H1 (cell line): ENCODE results near the gene SECTM1. TPM values are rescaled to one million over a fixed set of nuclear protein-coding genes. Genes with fewer than 3 reads are reported as not detected.

Experiments
- CTCF ChIA-PET: fragments of 300-600 bp; sonication (Branson Sonifier 250); formaldehyde crosslinking; loops from one replicate; lab custom pipeline; 2021; ENCODE audit not compliant: partially characterized antibody; lab: Charles Lee
- POLR2A ChIA-PET: fragments of 300-600 bp; sonication (Branson Sonifier 250); formaldehyde crosslinking; loops from one replicate; lab custom pipeline; 2021; ENCODE audit warnings: inconsistent platforms; ENCODE audit not compliant: partially characterized antibody; lab: Charles Lee
- DNase-seq, 2 experiments: peaks; one replicate each; pipeline versions ENCODE4 v3.0.0 to v3.0.0-alpha.2; 2010 to 2022; ENCODE audit warnings: low spot score in 2 of 2, low read depth in 1 of 2, mixed read lengths in 1 of 2
- FAIRE-seq: peaks from 2 replicates; lab custom pipeline; 2011; peaks lifted over from hg19 to GRCh38; lab: Jason Lieb, UNC
- H2AFZ ChIP-seq: 2 replicates; pipeline ENCODE4 v1.8.1; 2012; ENCODE audit warnings: low read length, inconsistent platforms
- H2AK5ac ChIP-seq: 2 replicates; pipeline ENCODE4 v1.6.1; 2013; ENCODE audit warnings: low read depth, low read length
- H2BK120ac ChIP-seq: replicated peaks from 2 replicates; pipeline ENCODE3; 2013; ENCODE audit warnings: low read depth, low read length, inconsistent platforms
- H2BK12ac ChIP-seq: 2 replicates; pipeline ENCODE4 v1.6.1; 2013; ENCODE audit warnings: low read depth, low read length
- H2BK15ac ChIP-seq: 2 replicates; pipeline ENCODE4 v1.6.1; 2013; ENCODE audit warnings: low read length
- H2BK20ac ChIP-seq: 2 replicates; pipeline ENCODE4 v1.6.1; 2013; ENCODE audit warnings: low read length
- H2BK5ac ChIP-seq: 2 replicates; pipeline ENCODE4 v1.6.1; 2013; ENCODE audit warnings: low read depth, low read length
- H3K14ac ChIP-seq: 2 replicates; pipeline ENCODE4 v1.6.1; 2013; ENCODE audit warnings: inconsistent platforms; ENCODE audit not compliant: insufficient read length
- H3K18ac ChIP-seq: 2 replicates; pipeline ENCODE4 v1.6.1; 2013; ENCODE audit warnings: low read length; ENCODE audit errors: extremely low read depth
- H3K23ac ChIP-seq: 2 replicates; pipeline ENCODE4 v1.6.1; 2013; ENCODE audit warnings: inconsistent platforms; ENCODE audit not compliant: insufficient read length
- H3K23me2 ChIP-seq: 2 replicates; pipeline ENCODE4 v1.6.1; 2013; ENCODE audit warnings: low read depth, low read length
- H3K27ac ChIP-seq: 2 replicates; pipeline ENCODE4 v1.6.1; 2011; ENCODE audit warnings: low read depth, low read length, inconsistent platforms
- H3K27me3 ChIP-seq, 4 experiments: replicated peaks in 1 of 4; 1 replicate in 1 of 4; 2 replicates in 3 of 4; pipeline versions ENCODE4 v1.6.1 to v1.8.1; 2011 to 2013; ENCODE audit warnings: low read length in 3 of 4, mild to moderate bottlenecking in 3 of 4, inconsistent platforms in 2 of 4, mixed read lengths in 2 of 4, moderate library complexity in 1 of 4; ENCODE audit not compliant: control insufficient read depth in 3 of 4, insufficient read depth in 3 of 4; ENCODE audit errors: extremely low read depth in 1 of 4
- H3K36me3 ChIP-seq, 4 experiments: 2 replicates each; pipeline versions ENCODE4 v1.6.1 to v1.8.1; 2011 to 2013; ENCODE audit warnings: mild to moderate bottlenecking in 4 of 4, low read length in 3 of 4, moderate library complexity in 2 of 4, control low read depth in 1 of 4, inconsistent platforms in 1 of 4; ENCODE audit not compliant: insufficient read depth in 4 of 4, control insufficient read depth in 2 of 4
- H3K4ac ChIP-seq: replicated peaks from 2 replicates; pipeline ENCODE3; 2013; ENCODE audit warnings: low read length, low read depth, mixed read lengths, inconsistent platforms; ENCODE audit not compliant: insufficient read length
- H3K4me1 ChIP-seq, 4 experiments: replicated peaks in 1 of 4; 1 replicate in 1 of 4; 2 replicates in 3 of 4; pipeline versions ENCODE4 v1.6.1 to v1.8.1; 2011 to 2013; ENCODE audit warnings: low read length in 3 of 4, inconsistent platforms in 2 of 4, mixed read lengths in 1 of 4; ENCODE audit not compliant: insufficient read depth in 4 of 4, control insufficient read depth in 3 of 4
- H3K4me2 ChIP-seq, 2 experiments: 2 replicates each; pipeline versions ENCODE4 v1.6.1 to v1.8.1; 2011 to 2013; ENCODE audit warnings: low read depth in 2 of 2, low read length in 2 of 2, control low read depth in 1 of 2, inconsistent platforms in 1 of 2, mild to moderate bottlenecking in 1 of 2; ENCODE audit not compliant: insufficient read depth in 1 of 2
- H3K4me3 ChIP-seq, 4 experiments: fragments of 200-600, 300-600 bp in 1 of 4; sonication (generic), shearing (Covaris generic), sonication (Bioruptor Twin) in 1 of 4; 2 replicates each; pipeline versions ENCODE4 v1.5.1 to v1.8.1; 2011 to 2016; ENCODE audit warnings: low read length in 4 of 4, low read depth in 3 of 4, control low read depth in 2 of 4, inconsistent platforms in 2 of 4, mild to moderate bottlenecking in 2 of 4, mixed read lengths in 1 of 4, moderate library complexity in 1 of 4; ENCODE audit not compliant: insufficient read depth in 2 of 4; ENCODE audit errors: extremely low read depth in 1 of 4
- H3K56ac ChIP-seq: replicated peaks from 2 replicates; pipeline ENCODE3; 2013; ENCODE audit warnings: low read depth, mild to moderate bottlenecking, mixed read lengths, low read length, inconsistent platforms; ENCODE audit not compliant: insufficient read length
- H3K79me1 ChIP-seq: 2 replicates; pipeline ENCODE4 v1.6.1; 2013; ENCODE audit warnings: low read depth, low read length, control low read depth
- H3K79me2 ChIP-seq, 2 experiments: 2 replicates each; pipeline versions ENCODE4 v1.6.1 to v1.8.1; 2012 to 2013; ENCODE audit warnings: low read length in 2 of 2, mild to moderate bottlenecking in 2 of 2, inconsistent platforms in 1 of 2; ENCODE audit not compliant: insufficient read depth in 2 of 2, control insufficient read depth in 1 of 2
- H3K9ac ChIP-seq, 4 experiments: replicated peaks in 1 of 4; 1 replicate in 1 of 4; 2 replicates in 3 of 4; pipeline versions ENCODE4 v1.6.1 to v1.8.1; 2011 to 2013; ENCODE audit warnings: low read depth in 3 of 4, low read length in 3 of 4, control low read depth in 2 of 4, mild to moderate bottlenecking in 2 of 4, moderate library complexity in 2 of 4, inconsistent platforms in 1 of 4; ENCODE audit errors: extremely low read depth in 1 of 4
- H3K9me3 ChIP-seq, 2 experiments: 2 replicates each; pipeline versions ENCODE4 v1.6.1 to v1.8.1; 2012 to 2013; ENCODE audit warnings: mild to moderate bottlenecking in 2 of 2, moderate library complexity in 2 of 2, control low read depth in 1 of 2, inconsistent platforms in 1 of 2, low read depth in 1 of 2, low read length in 1 of 2, mixed read lengths in 1 of 2; ENCODE audit not compliant: insufficient read depth in 2 of 2
- H4K20me1 ChIP-seq, 2 experiments: replicated peaks in 1 of 2; 2 replicates each; pipeline versions ENCODE3 to v1.8.1; 2011 to 2013; ENCODE audit warnings: inconsistent platforms in 2 of 2, low read length in 2 of 2, mild to moderate bottlenecking in 1 of 2; ENCODE audit not compliant: insufficient read depth in 2 of 2, control insufficient read depth in 1 of 2
- H4K5ac ChIP-seq: 2 replicates; pipeline ENCODE4 v1.6.1; 2013; ENCODE audit warnings: low read length, low read depth, mixed read lengths, inconsistent platforms; ENCODE audit not compliant: insufficient read length
- H4K8ac ChIP-seq: 2 replicates; pipeline ENCODE4 v1.8.0; 2013; ENCODE audit warnings: mild to moderate bottlenecking, moderate library complexity, low read length, inconsistent platforms; ENCODE audit not compliant: insufficient read depth; ENCODE audit errors: extremely low read depth
- H4K91ac ChIP-seq: replicated peaks from 2 replicates; pipeline ENCODE3; 2013; ENCODE audit warnings: low read length, mixed read lengths, inconsistent platforms; ENCODE audit not compliant: insufficient read length
- ASH2L ChIP-seq: fragments of 200-600, 300-600 bp; sonication (generic); IDR thresholded peaks from one replicate; pipeline ENCODE4 v1.7.1; 2017; ENCODE audit warnings: low read length
- CBX5 ChIP-seq: fragments of 300-800, 300-1000 bp; sonication (generic); IDR thresholded peaks from 2 replicates; pipeline ENCODE4 v1.7.1; 2016; ENCODE audit warnings: antibody characterized with exemption, low read length, low read depth
- CTBP2 ChIP-seq: IDR thresholded peaks from 2 replicates; pipeline ENCODE4 v1.7.0; 2011; ENCODE audit warnings: borderline replicate concordance, mild to moderate bottlenecking, moderate library complexity, mixed read lengths, low read length; ENCODE audit not compliant: insufficient read depth, insufficient read length
- EGR1 ChIP-seq: IDR thresholded peaks from 2 replicates; pipeline ENCODE4 v1.6.1; 2011; ENCODE audit warnings: low read depth, low read length, borderline replicate concordance
- GABPA ChIP-seq: IDR thresholded peaks from 2 replicates; pipeline ENCODE4 v1.6.1; 2011; ENCODE audit warnings: mild to moderate bottlenecking, low read length, moderate library complexity, borderline replicate concordance; ENCODE audit not compliant: insufficient read depth
- KDM1A ChIP-seq: fragments of 200-600, 300-600 bp; sonication (generic); IDR thresholded peaks from 2 replicates; pipeline ENCODE4 v1.7.1; 2016; ENCODE audit warnings: mild to moderate bottlenecking, low read length, borderline replicate concordance
- KDM5A ChIP-seq: fragments of 200-600 bp; IDR thresholded peaks from 2 replicates; pipeline ENCODE4 v1.7.1; 2012; ENCODE audit warnings: mild to moderate bottlenecking, low read length, inconsistent platforms, mixed read lengths
- RBBP5 ChIP-seq: IDR thresholded peaks from 2 replicates; pipeline ENCODE4 v1.7.1; 2012; ENCODE audit warnings: low read depth, mild to moderate bottlenecking, inconsistent platforms, low read length, moderate library complexity, borderline replicate concordance
- RXRA ChIP-seq: IDR thresholded peaks from 2 replicates; pipeline ENCODE4 v1.6.1; 2011; ENCODE audit warnings: low read depth, mild to moderate bottlenecking, low read length, moderate library complexity; ENCODE audit not compliant: insufficient read depth
- YY1 ChIP-seq: IDR thresholded peaks from 2 replicates; pipeline ENCODE4 v1.6.1; 2011; ENCODE audit warnings: low read depth, mild to moderate bottlenecking, low read length
- WGBS, 2 experiments: shearing (Covaris generic) in 1 of 2; methylation state at CpG; one replicate each; pipeline versions ENCODE4 v1.1.6 to v1.1.7; 2013 to 2015; ENCODE audit warnings: low lambda C conversion rate in 2 of 2, mixed read lengths in 2 of 2, inconsistent platforms in 1 of 2, low coverage in 1 of 2, missing lambda C conversion rate in 1 of 2; ENCODE audit not compliant: insufficient replicate concordance in 2 of 2, insufficient coverage in 1 of 2, insufficient read length in 1 of 2; ENCODE audit errors: extremely low coverage in 1 of 2, missing lambda C conversion rate in 1 of 2; 5-methylcytosine and 5-hydroxymethylcytosine counted together
- polyA plus RNA-seq, 7 experiments: library from polyadenylated mRNA; depleted of rRNA in 3 of 7; stranded (reverse) in 5 of 7; unstranded in 2 of 7; fragments of >200 nt in 5 of 7; fragments of 200-250 nt in 2 of 7; gene quantifications; 1 replicate in 5 of 7; 2 replicates in 1 of 7; 4 replicates in 1 of 7; pipeline versions ENCODE4 v1.2.1 to v1.2.3, GENCODE V29; 2011 to 2013; ENCODE audit warnings: missing spikeins in 2 of 7, mixed read lengths in 2 of 7
- total RNA-seq: library from RNA; stranded (reverse); fragmentation: NEBNext Ultra II Directional; extraction: Animal tissue kit (Norgen Biotek cat#: 25700); gene quantifications from 2 replicates; pipeline ENCODE4 v1.2.1, GENCODE V29; 2021
- TF ChIP-seq, protein P1 (sequence below): IDR thresholded peaks from 2 replicates; pipeline ENCODE4 v1.6.1; 2011; ENCODE audit warnings: low read depth, mild to moderate bottlenecking, low read length; ENCODE audit not compliant: insufficient read depth

SECTM1 gene
- total and polyA plus RNA-seq, 2 of the 8 experiments (the other 6 are each of a cell fraction or from before 2014, with no cell fraction given): 0.20 to 0.65 TPM

GRCh38 chr17:82367724-82368524, 34.4 kb upstream of the SECTM1 start:
- Histone ChIP-seq H3K27ac (no peak overlapping the region), H2BK20ac (no peak overlapping the region), H3K36me3 (no peaks in the 10 kb centered on the region), H3K9me3 (no peaks in the 10 kb centered on the region; a peak in 1 of 4 replicates), H3K23me2 (peaks cover 7% of the 10 kb centered on the region; the same call in 1 of the 2 replicates), H3K4me2 (no peak overlapping the region), H3K79me1 (no peaks in the 10 kb centered on the region), H2AK5ac (no peak overlapping the region), H2BK120ac (no peak overlapping the region), H3K4me1 (peaks cover 0 to 6% (median 2%) of the 10 kb centered on the region in 4 experiments; a peak in 3 of 7 replicates), H3K56ac (no peak overlapping the region), H2BK12ac (no peak overlapping the region), H3K4ac (no peak overlapping the region), H2AFZ (no peak overlapping the region), H3K14ac (no peak overlapping the region), H3K18ac (no peak overlapping the region), H4K5ac (no peak overlapping the region), H4K91ac (no peak overlapping the region), H2BK5ac (no peak overlapping the region), H3K79me2 (no peaks in the 10 kb centered on the region), H2BK15ac (no peak overlapping the region), H4K8ac (peak overlapping the region; percentile 9; the same call in 1 of the 2 replicates), H4K20me1 (no peaks in the 10 kb centered on the region), H3K23ac (no peak overlapping the region), H3K4me3 (peak overlapping the region in 1 of 4 experiments; percentile 31; a peak in 1 of 8 replicates), H3K27me3 (peaks cover 20 to 34% (median 32%) of the 10 kb centered on the region in 4 experiments), H3K9ac (no peak overlapping the region)
- 88% methylated on average over 14 of the region's 14 CpGs; no CpG with 5 or more reads in 1 of the 2 experiments for WGBS, 2 experiments
- DNase-seq (peak in 1 of 2 experiments; percentile 49), FAIRE-seq (no peak)
- ChIA-PET POLR2A (no interaction called here), CTCF (no interaction called here)
- TF ChIP-seq KDM5A (no peak), ASH2L (no peak), CBX5 (no peak), GABPA (no peak), EGR1 (no peak), YY1 (no peak), RXRA (no peak), KDM1A (no peak), RBBP5 (no peak), CTBP2 (no peak)
- TF ChIP-seq, protein P1, sequence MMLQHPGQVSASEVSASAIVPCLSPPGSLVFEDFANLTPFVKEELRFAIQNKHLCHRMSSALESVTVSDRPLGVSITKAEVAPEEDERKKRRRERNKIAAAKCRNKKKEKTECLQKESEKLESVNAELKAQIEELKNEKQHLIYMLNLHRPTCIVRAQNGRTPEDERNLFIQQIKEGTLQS: no peak
